Gastroesophageal sphincter (tissue), 3 donors: ENCODE data around the gene LMNTD2.

Experiments
- CTCF ChIP-seq, 4 experiments: fragments of 200-600 bp in 2 of 4; fragments of 450-650 bp in 2 of 4; sonication (generic) in 1 of 4; IDR thresholded peaks; one replicate each; pipeline ENCODE4 v1.5.1; 2017 to 2019; ENCODE audit warnings: antibody characterized with exemption in 4 of 4, mild to moderate bottlenecking in 2 of 4, moderate library complexity in 2 of 4
- EP300 ChIP-seq: sonication (generic); formaldehyde crosslinking; IDR thresholded peaks from one replicate; pipeline ENCODE4 v1.6.1; 2017; ENCODE audit warnings: antibody characterized with exemption, mild to moderate bottlenecking

GRCh38 chr11:607020-607780 is 46.7 kb upstream of the LMNTD2 start:
- TF ChIP-seq CTCF (IDR thresholded peaks at IDR 0.05), result no peak
- no peak for TF ChIP-seq EP300
